Calu3 (cell line): ENCODE data around the gene ST6GAL1. TPM values are rescaled to one million over a fixed set of nuclear protein-coding genes. Genes with fewer than 3 reads are reported as not detected.

Source experiments
- BruUV-seq: library from RNA; stranded (reverse); fragments of 400-500 nt; replicated peaks from 2 replicates; lab custom pipeline; 2021; lab: Mats Ljungman, UMichigan
- CTCF ChIA-PET: fragments of 300-600 bp; sonication (Branson Sonifier 250); formaldehyde crosslinking; loops from one replicate; lab custom pipeline; 2022; ENCODE audit warnings: antibody characterized with exemption; lab: Charles Lee
- DNase-seq: peaks from one replicate; pipeline ENCODE4 v3.0.0; 2022
- H3K27ac Mint-ChIP-seq: one replicate; pipeline ENCODE4 v1.8.0; 2022; ENCODE audit warnings: mixed read lengths; ENCODE audit not compliant: unreplicated experiment
- H3K27me3 Mint-ChIP-seq: one replicate; pipeline ENCODE4 v1.8.0; 2022; ENCODE audit warnings: mixed read lengths; ENCODE audit not compliant: unreplicated experiment
- H3K36me3 Mint-ChIP-seq: one replicate; pipeline ENCODE4 v1.8.0; 2022; ENCODE audit warnings: mild to moderate bottlenecking, moderate library complexity, mixed read lengths; ENCODE audit not compliant: insufficient read depth, unreplicated experiment
- H3K4me1 Mint-ChIP-seq: one replicate; pipeline ENCODE4 v1.8.0; 2022; ENCODE audit warnings: mild to moderate bottlenecking, low read depth, mixed read lengths; ENCODE audit not compliant: unreplicated experiment
- H3K4me3 Mint-ChIP-seq: one replicate; pipeline ENCODE4 v1.8.0; 2022; ENCODE audit warnings: mild to moderate bottlenecking, low read depth, moderate library complexity, mixed read lengths; ENCODE audit not compliant: unreplicated experiment
- H3K9me3 Mint-ChIP-seq: one replicate; pipeline ENCODE4 v1.8.0; 2022; ENCODE audit warnings: low read depth, mixed read lengths; ENCODE audit not compliant: unreplicated experiment
- CTCF ChIP-seq: fragments of 200-600 bp; IDR thresholded peaks from one replicate; pipeline ENCODE4 v1.8.0; 2022; ENCODE audit warnings: antibody characterized with exemption; ENCODE audit not compliant: unreplicated experiment
- intact Hi-C: fragments of 100-400 bp; cut with micrococcal nuclease; formaldehyde crosslinking; loops from one replicate; pipeline ENCODE4 v1.10.0; 2022; ENCODE audit not compliant: unreplicated experiment
- total RNA-seq: library from RNA; stranded (reverse); gene quantifications from 2 replicates; pipeline ENCODE4 v1.2.3, GENCODE V29; 2022

ST6GAL1 gene
- total RNA-seq, 1 experiment from 2014 or later: 20.4 TPM

GRCh38 chr3:187102073-187102634 lies 171.8 kb downstream of the ST6GAL1 start:
- Mint-ChIP-seq H3K27ac (no peak overlapping the region), H3K9me3 (no peaks in the 10 kb centered on the region), H3K36me3 (no peaks in the 10 kb centered on the region), H3K27me3 (no peaks in the 10 kb centered on the region), H3K4me3 (peak overlapping the region; percentile 19), H3K4me1 (peaks cover 19% of the 10 kb centered on the region)
- CTCF ChIA-PET: interaction anchor here (0.6 to 1.9 kb wide), 8 partner anchors 8 to 724 kb away, joined by 3 to 7 read pairs (median 4); partner anchors contain the start of gene RPL39L
- no peak for TF ChIP-seq CTCF
- DNase-seq: no peak
- intact Hi-C loops: no loop called here
- no TSS peak for BruUV-seq

- CTCF ChIA-PET: no interaction called here
- no peaks in the 10 kb centered on the region for H3K9me3 Mint-ChIP-seq
- no peak overlapping the region for H3K27ac Mint-ChIP-seq
- H3K27me3 Mint-ChIP-seq: no peaks in the 10 kb centered on the region
- peaks cover 19% of the 10 kb centered on the region for H3K4me1 Mint-ChIP-seq
- intact Hi-C loops: no loop called here
- H3K4me3 Mint-ChIP-seq: no peak overlapping the region
- BruUV-seq: no TSS peak
- TF ChIP-seq CTCF: no peak
- DNase-seq: no peak
- no peaks in the 10 kb centered on the region for H3K36me3 Mint-ChIP-seq
Observed at GRCh38 chr3:187103251-187103650, 172.9 kb downstream of the ST6GAL1 start.

GRCh38 chr3:187104342-187104741 lies 174.0 kb downstream of the ST6GAL1 start:
- intact Hi-C loops: no loop called here
- BruUV-seq: no TSS peak
- H3K9me3 Mint-ChIP-seq: no peaks in the 10 kb centered on the region
- no peaks in the 10 kb centered on the region for H3K27me3 Mint-ChIP-seq
- H3K36me3 Mint-ChIP-seq: no peaks in the 10 kb centered on the region
- H3K4me3 Mint-ChIP-seq: no peak overlapping the region
- no peak for TF ChIP-seq CTCF
- peaks cover 10% of the 10 kb centered on the region for H3K4me1 Mint-ChIP-seq
- no peak for DNase-seq
- CTCF ChIA-PET: no interaction called here
- H3K27ac Mint-ChIP-seq: no peak overlapping the region

- Mint-ChIP-seq H3K36me3 (no peaks in the 10 kb centered on the region), H3K4me1 (peaks cover 10% of the 10 kb centered on the region), H3K9me3 (no peaks in the 10 kb centered on the region), H3K27ac (no peak overlapping the region), H3K27me3 (no peaks in the 10 kb centered on the region), H3K4me3 (no peak overlapping the region)
- DNase-seq: no peak
- CTCF ChIA-PET: no interaction called here
- no peak for TF ChIP-seq CTCF
- no TSS peak for BruUV-seq
- intact Hi-C loops: no loop called here
Observed at GRCh38 chr3:187104933-187105332, 174.6 kb downstream of the ST6GAL1 start.
